H1 (cell line): Measurements from ENCODE around the gene CADPS. TPM values are rescaled to one million over a fixed set of nuclear protein-coding genes. Genes with fewer than 3 reads are reported as not detected.

Source experiments
- ATF2 ChIP-seq: IDR thresholded peaks from 2 replicates; pipeline ENCODE4 v1.6.1; 2012; ENCODE audit warnings: low read length, inconsistent platforms
- MAX ChIP-seq: IDR thresholded peaks from 2 replicates; pipeline ENCODE4 v1.6.1; 2012; ENCODE audit warnings: inconsistent platforms
- RAD21 ChIP-seq, 2 experiments: IDR thresholded peaks in 1 of 2; conservative IDR thresholded peaks in 1 of 2; 2 replicates each; pipeline ENCODE4 v1.6.1; 2011; ENCODE audit warnings: low read depth in 2 of 2, low read length in 2 of 2, improper control_type of control experiment in 1 of 2, inconsistent platforms in 1 of 2, mild to moderate bottlenecking in 1 of 2, moderate library complexity in 1 of 2
- TCF12 ChIP-seq: IDR thresholded peaks from 2 replicates; pipeline ENCODE4 v1.6.1; 2011; ENCODE audit warnings: low read depth, mild to moderate bottlenecking, low read length
- polyA plus RNA-seq, 7 experiments: library from polyadenylated mRNA; depleted of rRNA in 3 of 7; stranded (reverse) in 5 of 7; unstranded in 2 of 7; fragments of >200 nt in 5 of 7; fragments of 200-250 nt in 2 of 7; gene quantifications; 1 replicate in 5 of 7; 2 replicates in 1 of 7; 4 replicates in 1 of 7; pipeline versions ENCODE4 v1.2.1 to v1.2.3, GENCODE V29; 2011 to 2013; ENCODE audit warnings: missing spikeins in 2 of 7, mixed read lengths in 2 of 7
- total RNA-seq: library from RNA; stranded (reverse); fragmentation: NEBNext Ultra II Directional; extraction: Animal tissue kit (Norgen Biotek cat#: 25700); gene quantifications from 2 replicates; pipeline ENCODE4 v1.2.1, GENCODE V29; 2021

The CADPS gene
- total and polyA plus RNA-seq, 2 of the 8 experiments (the other 6 are each of a cell fraction or from before 2014, with no cell fraction given), result 7.1 to 10.2 TPM

- TF ChIP-seq TCF12 (no peak), RAD21 (IDR thresholded peaks at IDR 0.05 in 1 of 2, conservative IDR thresholded peaks at IDR 0.05 in 1 of 2; ENCODE audit: low read depth in 2 of 2, low read length in 2 of 2) (no peak), ATF2 (no peak), MAX (no peak)
Measured at GRCh38 chr3:62718011-62718410, 157.2 kb downstream of the CADPS start (continued).
